HG02973 (cell line): Measurements from ENCODE around the gene CIDEB.

ENCODE experiments used
- ATAC-seq: cut with Tn5 transposase; IDR thresholded peaks from one replicate; pipeline ENCODE4 v1.9.1; 2021; ENCODE audit warnings: moderate library complexity; ENCODE audit not compliant: unreplicated experiment

Gene CIDEB

DNA sequence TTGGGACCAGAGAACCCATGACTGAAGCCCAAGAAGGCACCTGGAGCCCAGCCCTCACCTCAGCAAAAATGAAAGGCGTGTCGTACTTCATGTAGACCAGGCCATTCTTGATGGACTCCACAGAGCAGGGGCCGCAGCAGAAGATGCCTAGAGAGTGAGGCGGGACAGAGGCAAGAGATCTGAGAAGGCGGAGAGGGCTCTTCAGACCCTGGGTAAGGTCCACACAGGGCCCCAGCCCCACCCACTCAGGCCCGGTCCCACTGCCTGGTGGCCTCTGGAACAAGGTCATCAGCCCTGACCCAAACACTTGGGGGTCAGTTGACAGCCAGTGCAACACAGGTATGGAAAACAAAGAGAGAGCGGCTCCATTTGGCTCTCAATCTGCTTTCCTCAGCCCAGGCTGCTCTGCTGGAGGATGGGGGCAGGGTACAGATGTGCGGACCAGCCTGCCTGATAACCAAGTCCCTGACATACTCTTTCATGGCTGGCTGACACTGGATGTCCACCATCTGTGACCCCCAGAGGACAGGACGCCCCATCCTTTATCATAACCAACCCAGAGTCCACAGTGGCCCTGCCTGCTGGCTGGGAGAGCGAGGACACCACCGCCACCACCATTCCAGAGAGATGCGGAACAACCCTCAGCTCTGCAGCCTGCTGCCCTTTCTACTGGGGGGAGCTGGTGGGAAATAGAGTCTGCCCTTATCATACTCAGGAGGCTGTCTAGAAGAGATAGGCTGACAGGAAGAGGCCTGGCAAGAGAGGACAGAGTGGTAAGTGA, 51.7 kb downstream of the CIDEB start:
- no peak for ATAC-seq

DNA sequence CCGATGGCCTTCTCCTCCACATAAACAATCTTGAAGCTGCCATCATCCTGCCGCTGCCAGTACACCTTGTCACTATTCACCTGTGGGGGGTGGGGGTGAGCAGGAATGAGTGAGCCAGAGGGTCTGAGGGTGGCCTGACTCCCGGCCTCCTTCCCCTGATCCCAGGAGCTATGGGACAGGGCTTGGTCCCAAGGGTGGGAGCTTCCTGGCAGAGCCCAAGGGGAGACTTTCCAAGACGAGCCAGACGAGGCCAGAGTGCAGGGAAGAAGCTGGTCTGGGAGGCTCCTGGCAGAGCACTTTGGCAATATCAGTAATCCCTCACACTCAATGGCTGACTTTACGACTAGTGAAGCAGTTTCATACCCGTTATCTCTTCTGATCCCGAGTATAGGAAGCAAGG, 52.3 kb downstream of the CIDEB start:
- no peak for ATAC-seq
